ENCODE measurements around the gene TYMS. TPM values are rescaled to one million over a fixed set of nuclear protein-coding genes. Genes with fewer than 3 reads are reported as not detected.

Gene TYMS
- polyA plus RNA-seq, 1 donor from 2014 or later = 3.3 TPM

DNA sequence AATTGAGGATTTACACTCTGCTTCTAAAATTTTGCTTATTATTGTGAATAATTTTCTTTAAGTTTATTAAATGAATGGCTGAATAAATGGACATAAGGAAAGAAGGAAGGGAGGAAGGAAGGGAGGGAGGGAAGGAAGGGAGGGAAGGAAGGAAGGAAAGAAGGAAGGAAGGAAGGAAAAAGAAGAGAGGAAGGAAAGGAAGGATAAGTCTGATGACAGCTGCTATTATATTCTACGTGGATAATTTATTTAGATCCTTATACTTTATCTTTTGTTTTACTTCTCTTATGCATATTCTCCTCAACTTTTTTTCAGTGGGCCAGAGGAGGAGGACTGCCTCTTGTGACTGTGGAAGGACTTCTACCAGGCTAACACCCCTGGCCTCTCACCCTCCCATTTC, 43.3 kb upstream of the TYMS start:
- Histone ChIP-seq H3K9me3 (ENCODE audit: low read length) (no peaks in the 10 kb centered on the region), H3K4me2 (ENCODE audit: low read length) (no peak overlapping the region), H3K9me2 (ENCODE audit: insufficient read depth, low read length) (no peaks in the 10 kb centered on the region), H3K27ac (ENCODE audit: low read length) (no peak overlapping the region), H4K20me1 (ENCODE audit: insufficient read depth) (no peaks in the 10 kb centered on the region), H2AFZ (ENCODE audit: low read depth, low read length) (no peak overlapping the region), H3F3A (ENCODE audit: insufficient read depth, low read length, poor library complexity, severe bottlenecking) (no peaks in the 10 kb centered on the region), H3K79me2 (replicated peaks; ENCODE audit: insufficient read depth, low read length) (no peaks in the 10 kb centered on the region), H3K9ac (ENCODE audit: low read length) (no peak overlapping the region), H3K36me3 (ENCODE audit: insufficient read depth, low read length) (no peaks in the 10 kb centered on the region), H3K4me3 (ENCODE audit: low read length) (no peak overlapping the region), H3K27me3 (ENCODE audit: insufficient read depth, low read depth, low read length) (no peaks in the 10 kb centered on the region)
- TF ChIP-seq EZH2 (IDR thresholded peaks at IDR 0.05; ENCODE audit: borderline replicate concordance, insufficient read depth, low read length, poor library complexity, severe bottlenecking) (no peak), EP300 (conservative IDR thresholded peaks at IDR 0.05; ENCODE audit: poor library complexity, severe bottlenecking) (no peak), MXI1 (conservative IDR thresholded peaks at IDR 0.05; ENCODE audit: poor library complexity, severe bottlenecking) (no peak), RAD21 (conservative IDR thresholded peaks at IDR 0.05) (no peak), TAF1 (IDR thresholded peaks at IDR 0.05; ENCODE audit: low read depth) (no peak), SMC3 (conservative IDR thresholded peaks at IDR 0.05; ENCODE audit: poor library complexity) (no peak), POLR2AphosphoS5 (IDR thresholded peaks at IDR 0.05) (no peak)
- TF ChIP-seq, protein P1, sequence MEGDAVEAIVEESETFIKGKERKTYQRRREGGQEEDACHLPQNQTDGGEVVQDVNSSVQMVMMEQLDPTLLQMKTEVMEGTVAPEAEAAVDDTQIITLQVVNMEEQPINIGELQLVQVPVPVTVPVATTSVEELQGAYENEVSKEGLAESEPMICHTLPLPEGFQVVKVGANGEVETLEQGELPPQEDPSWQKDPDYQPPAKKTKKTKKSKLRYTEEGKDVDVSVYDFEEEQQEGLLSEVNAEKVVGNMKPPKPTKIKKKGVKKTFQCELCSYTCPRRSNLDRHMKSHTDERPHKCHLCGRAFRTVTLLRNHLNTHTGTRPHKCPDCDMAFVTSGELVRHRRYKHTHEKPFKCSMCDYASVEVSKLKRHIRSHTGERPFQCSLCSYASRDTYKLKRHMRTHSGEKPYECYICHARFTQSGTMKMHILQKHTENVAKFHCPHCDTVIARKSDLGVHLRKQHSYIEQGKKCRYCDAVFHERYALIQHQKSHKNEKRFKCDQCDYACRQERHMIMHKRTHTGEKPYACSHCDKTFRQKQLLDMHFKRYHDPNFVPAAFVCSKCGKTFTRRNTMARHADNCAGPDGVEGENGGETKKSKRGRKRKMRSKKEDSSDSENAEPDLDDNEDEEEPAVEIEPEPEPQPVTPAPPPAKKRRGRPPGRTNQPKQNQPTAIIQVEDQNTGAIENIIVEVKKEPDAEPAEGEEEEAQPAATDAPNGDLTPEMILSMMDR (IDR thresholded peaks at IDR 0.05; ENCODE audit: poor library complexity, severe bottlenecking) = no peak
- TF ChIP-seq, protein P2, sequence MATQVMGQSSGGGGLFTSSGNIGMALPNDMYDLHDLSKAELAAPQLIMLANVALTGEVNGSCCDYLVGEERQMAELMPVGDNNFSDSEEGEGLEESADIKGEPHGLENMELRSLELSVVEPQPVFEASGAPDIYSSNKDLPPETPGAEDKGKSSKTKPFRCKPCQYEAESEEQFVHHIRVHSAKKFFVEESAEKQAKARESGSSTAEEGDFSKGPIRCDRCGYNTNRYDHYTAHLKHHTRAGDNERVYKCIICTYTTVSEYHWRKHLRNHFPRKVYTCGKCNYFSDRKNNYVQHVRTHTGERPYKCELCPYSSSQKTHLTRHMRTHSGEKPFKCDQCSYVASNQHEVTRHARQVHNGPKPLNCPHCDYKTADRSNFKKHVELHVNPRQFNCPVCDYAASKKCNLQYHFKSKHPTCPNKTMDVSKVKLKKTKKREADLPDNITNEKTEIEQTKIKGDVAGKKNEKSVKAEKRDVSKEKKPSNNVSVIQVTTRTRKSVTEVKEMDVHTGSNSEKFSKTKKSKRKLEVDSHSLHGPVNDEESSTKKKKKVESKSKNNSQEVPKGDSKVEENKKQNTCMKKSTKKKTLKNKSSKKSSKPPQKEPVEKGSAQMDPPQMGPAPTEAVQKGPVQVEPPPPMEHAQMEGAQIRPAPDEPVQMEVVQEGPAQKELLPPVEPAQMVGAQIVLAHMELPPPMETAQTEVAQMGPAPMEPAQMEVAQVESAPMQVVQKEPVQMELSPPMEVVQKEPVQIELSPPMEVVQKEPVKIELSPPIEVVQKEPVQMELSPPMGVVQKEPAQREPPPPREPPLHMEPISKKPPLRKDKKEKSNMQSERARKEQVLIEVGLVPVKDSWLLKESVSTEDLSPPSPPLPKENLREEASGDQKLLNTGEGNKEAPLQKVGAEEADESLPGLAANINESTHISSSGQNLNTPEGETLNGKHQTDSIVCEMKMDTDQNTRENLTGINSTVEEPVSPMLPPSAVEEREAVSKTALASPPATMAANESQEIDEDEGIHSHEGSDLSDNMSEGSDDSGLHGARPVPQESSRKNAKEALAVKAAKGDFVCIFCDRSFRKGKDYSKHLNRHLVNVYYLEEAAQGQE (IDR thresholded peaks at IDR 0.05; ENCODE audit: borderline replicate concordance) = no peak

DNA sequence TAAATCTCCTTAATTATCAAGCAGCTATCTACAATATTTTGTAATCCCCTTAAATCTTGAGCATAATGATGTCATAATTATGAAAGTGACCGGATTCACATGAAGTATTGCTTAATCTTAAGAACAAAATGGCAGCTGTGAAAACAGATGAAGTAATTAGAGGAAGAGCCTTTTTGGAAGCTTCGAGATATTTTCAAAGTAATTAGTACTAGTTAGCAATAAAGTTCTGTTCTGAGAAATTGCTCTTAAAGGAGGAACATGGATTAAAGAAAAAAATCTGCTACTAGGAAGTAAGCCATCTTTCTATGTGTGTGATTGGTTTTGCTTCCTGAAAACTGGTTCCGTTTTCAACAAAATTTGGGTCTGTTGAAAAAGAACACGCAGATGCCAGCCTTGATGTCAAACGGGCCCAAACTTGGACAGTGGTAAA, 42.3 kb upstream of the TYMS start:
- no peak for TF ChIP-seq POLR2AphosphoS5 (IDR thresholded peaks at IDR 0.05)
- TF ChIP-seq SMC3 (conservative IDR thresholded peaks at IDR 0.05; ENCODE audit: poor library complexity) = no peak
- TF ChIP-seq EZH2 (IDR thresholded peaks at IDR 0.05; ENCODE audit: borderline replicate concordance, insufficient read depth, low read length, poor library complexity, severe bottlenecking) = no peak
- no peak for TF ChIP-seq TAF1 (IDR thresholded peaks at IDR 0.05; ENCODE audit: low read depth)
- no peak for TF ChIP-seq MXI1 (conservative IDR thresholded peaks at IDR 0.05; ENCODE audit: poor library complexity, severe bottlenecking)
- TF ChIP-seq, protein P1 (IDR thresholded peaks at IDR 0.05; ENCODE audit: poor library complexity, severe bottlenecking) = no peak
- no peak for TF ChIP-seq RAD21 (conservative IDR thresholded peaks at IDR 0.05)
- TF ChIP-seq, protein P2 (IDR thresholded peaks at IDR 0.05; ENCODE audit: borderline replicate concordance) = no peak
- TF ChIP-seq EP300 (conservative IDR thresholded peaks at IDR 0.05; ENCODE audit: poor library complexity, severe bottlenecking) = no peak
- no peak overlapping the region for H3K4me2 ChIP-seq (ENCODE audit: low read length)
- H4K20me1 ChIP-seq (ENCODE audit: insufficient read depth) = no peaks in the 10 kb centered on the region
- H3K36me3 ChIP-seq (ENCODE audit: insufficient read depth, low read length) = no peaks in the 10 kb centered on the region
- no peaks in the 10 kb centered on the region for H3K9me2 ChIP-seq (ENCODE audit: insufficient read depth, low read length)
- no peaks in the 10 kb centered on the region for H3K79me2 ChIP-seq (replicated peaks; ENCODE audit: insufficient read depth, low read length)
- no peaks in the 10 kb centered on the region for H3F3A ChIP-seq (ENCODE audit: insufficient read depth, low read length, poor library complexity, severe bottlenecking)
- no peak overlapping the region for H3K27ac ChIP-seq (ENCODE audit: low read length)
- H3K9me3 ChIP-seq (ENCODE audit: low read length) = no peaks in the 10 kb centered on the region
- no peak overlapping the region for H2AFZ ChIP-seq (ENCODE audit: low read depth, low read length)
- H3K4me3 ChIP-seq (ENCODE audit: low read length) = no peak overlapping the region
- no peak overlapping the region for H3K9ac ChIP-seq (ENCODE audit: low read length)
- H3K27me3 ChIP-seq (ENCODE audit: insufficient read depth, low read depth, low read length) = no peaks in the 10 kb centered on the region
